ENCODE results near the gene FASTKD3.

The FASTKD3 gene

DNA sequence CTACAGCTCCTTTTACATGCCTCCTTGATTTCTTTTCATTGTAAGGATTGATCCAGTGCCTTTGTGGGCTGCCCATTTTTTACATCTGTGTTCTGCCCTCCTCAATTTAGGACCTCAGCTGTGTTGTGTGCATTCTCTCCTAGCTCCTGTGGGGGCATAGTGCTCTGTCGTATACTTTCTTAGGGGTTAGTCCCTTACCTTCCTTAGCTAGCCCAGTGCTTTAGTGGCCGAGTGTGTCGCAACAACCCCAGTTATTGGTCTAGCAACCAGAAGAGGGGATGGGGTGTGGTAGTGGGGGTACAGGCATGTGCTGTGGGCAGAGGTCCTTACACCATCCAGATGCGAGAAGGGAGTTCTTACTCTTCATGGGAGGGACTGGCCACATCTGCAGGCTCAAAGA is 12.3 kb upstream of the FASTKD3 start:
- no peak for DNase-seq

DNA sequence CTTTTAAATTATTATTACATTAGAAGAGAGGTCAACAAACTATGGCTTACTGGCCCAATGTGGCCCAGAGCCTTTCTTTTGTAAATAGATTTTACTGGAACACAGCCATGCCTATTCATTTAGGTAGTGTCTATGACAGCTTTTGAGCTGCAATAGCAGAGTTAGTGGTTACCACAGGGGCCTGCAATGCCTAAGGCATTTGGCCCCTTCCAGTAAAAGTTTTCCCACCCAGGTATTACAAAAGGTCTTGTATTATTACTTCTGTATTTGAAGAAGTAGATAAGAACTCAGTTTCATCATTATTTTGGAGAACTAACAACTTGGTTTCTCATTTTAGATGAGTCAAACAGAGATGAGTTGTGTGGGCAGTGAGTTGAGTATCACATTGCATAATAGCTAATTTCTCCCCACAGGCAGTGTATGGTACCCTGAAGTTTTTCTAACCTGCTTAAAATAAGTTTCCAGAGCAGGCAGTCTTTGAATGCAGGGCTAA is 9.6 kb upstream of the FASTKD3 start:
- no peak for DNase-seq

GRCh38 chr5:7877851-7878250 is 9.0 kb upstream of the FASTKD3 start:
- DNase-seq: peak; percentile 47

DNA sequence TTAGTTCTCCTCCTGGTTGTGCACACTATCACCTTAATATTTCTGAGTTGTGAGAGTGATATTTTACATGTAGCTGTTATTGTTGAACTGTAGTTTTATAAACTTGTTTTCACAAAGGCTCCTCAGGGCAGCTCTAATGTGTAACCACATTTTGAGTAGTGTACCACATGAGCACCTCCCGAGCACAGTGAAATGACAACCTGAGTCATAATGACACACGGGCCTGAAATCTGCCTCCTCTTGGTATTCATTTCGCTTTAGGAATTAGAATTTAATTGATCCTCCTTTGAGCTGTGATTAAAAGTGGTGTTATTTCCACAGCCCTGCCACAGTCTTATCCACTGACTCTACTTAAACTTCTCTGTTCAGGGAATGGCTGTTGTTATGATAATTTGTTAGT is 8.0 kb upstream of the FASTKD3 start:
- no peak for DNase-seq

DNA sequence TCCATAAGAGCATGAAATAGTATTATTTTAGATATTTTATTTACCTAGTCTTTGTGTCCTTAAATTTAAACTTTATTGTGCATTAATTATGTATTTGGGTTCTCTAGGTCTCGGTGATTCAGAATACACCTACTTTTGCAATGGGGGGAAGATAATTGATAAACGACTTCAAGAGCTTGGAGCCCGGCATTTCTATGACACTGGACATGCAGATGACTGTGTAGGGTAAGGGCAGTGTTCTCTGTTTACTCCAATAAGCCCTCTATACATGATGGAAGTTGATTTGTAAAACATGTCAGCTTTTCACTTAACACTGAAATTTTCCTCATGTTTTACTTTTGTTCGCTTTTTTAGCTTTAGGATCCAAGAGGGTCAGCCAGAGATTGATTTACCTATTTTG is 6.3 kb upstream of the FASTKD3 start:
- no peak for DNase-seq

GRCh38 chr5:7874639-7875038 is 5.8 kb upstream of the FASTKD3 start:
- DNase-seq: no peak

DNA sequence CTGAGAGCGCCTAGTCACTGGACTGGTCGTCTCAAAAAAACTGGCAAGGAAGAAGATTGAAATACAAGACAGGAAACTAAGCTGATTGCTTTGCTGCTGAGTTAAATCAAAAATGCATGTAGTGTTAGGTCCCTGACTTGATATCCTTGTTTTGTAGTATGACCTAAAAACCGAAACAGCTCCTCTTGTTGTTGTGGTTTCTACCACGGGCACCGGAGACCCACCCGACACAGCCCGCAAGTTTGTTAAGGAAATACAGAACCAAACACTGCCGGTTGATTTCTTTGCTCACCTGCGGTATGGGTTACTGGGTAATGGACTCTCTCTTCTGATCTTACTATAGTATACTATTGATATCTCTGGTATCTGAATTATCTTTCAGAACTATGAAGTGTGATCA is 4.4 kb upstream of the FASTKD3 start:
- no peak for DNase-seq

DNA sequence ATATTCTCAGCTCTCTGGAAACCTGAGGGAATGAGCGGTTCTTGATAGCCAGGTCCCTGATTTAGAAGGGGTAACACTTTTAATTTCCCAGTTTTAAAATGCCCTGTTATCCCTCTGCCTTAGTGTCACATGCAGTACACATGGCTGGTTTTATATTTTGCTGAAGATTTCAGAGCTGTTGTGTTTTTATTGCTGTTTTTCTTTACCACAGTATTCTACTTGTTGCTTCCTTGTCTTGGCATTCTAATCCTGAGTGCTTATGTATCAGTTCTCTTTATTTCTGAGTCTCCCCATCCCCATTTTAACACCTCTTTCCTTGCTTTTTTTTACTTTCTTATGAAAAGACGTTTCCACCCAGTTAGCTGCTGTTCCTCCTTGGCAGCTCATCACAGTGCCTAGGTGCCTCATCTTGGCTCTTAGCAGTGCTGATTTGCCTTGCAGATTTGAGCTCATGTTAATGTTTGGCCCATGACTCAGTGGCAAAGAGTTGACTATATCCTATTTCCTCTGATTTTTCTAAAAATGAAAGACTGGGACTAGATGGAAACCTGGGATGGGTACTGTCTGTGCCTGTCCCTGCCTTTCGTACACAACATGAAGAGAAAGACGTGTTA is 3.8 kb upstream of the FASTKD3 start:
- DNase-seq: no peak

DNA sequence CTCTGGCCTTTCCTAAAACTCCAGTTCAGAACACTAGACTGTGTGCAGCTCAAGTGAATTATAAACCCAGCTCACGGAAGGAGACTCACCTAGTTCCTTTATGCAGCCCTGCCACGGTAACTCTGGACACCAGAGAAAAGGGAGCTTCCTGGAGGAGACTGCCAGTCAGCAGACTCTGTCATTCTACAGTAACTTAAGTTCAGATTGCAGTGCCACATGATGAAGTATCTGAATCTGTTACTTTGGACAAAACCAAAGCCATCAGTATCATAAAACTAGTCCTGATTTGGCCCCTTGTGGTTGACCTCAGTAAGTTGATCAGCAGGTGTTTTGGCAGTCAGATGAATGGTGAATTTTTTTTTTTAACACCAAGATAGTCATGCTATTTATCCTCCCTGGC is 2.8 kb upstream of the FASTKD3 start:
- no peak for DNase-seq

GRCh38 chr5:7869474-7870136 is 774 bp upstream of the FASTKD3 start:
- DNase-seq: peak; percentile 61

DNA sequence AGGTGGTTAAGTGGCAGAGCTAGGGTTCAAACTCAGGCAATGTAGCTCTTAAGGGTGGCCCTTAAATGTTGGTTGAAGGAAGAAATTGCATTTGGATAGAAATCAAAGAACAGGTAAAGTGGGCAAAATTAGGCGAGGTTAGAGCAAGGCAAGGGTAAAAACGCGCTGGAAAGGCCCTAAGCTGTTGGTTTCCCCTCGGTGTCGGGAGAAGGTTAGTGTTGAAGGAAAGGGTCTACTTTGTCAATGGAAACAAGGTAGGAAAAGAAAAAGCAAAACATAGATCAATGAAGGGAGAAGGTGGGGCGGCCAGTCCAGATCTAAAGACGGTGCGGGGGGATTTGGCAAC is 431 bp downstream of the FASTKD3 start:
- DNase-seq: no peak

GRCh38 chr5:7867260-7867659 is 1.6 kb downstream of the FASTKD3 start:
- DNase-seq: no peak

DNA sequence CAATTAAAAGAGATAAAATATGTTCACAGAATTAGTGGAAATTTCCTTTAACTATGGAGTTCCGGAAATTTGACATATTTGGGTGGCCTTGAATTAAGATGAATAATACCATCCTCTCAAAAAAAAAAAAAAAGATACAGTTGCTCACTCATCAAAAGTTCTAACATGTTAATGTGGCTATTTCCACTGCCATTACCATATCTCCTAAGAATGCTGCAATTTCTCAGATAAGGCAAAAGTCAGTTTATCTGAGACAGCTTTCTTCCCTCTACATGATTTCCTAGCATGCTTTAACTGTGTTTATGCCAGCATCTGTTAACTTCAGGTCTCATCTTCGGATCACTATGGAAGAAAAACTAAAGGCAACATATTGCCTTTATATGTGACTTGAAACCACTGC is 2.6 kb downstream of the FASTKD3 start:
- DNase-seq: no peak

DNA sequence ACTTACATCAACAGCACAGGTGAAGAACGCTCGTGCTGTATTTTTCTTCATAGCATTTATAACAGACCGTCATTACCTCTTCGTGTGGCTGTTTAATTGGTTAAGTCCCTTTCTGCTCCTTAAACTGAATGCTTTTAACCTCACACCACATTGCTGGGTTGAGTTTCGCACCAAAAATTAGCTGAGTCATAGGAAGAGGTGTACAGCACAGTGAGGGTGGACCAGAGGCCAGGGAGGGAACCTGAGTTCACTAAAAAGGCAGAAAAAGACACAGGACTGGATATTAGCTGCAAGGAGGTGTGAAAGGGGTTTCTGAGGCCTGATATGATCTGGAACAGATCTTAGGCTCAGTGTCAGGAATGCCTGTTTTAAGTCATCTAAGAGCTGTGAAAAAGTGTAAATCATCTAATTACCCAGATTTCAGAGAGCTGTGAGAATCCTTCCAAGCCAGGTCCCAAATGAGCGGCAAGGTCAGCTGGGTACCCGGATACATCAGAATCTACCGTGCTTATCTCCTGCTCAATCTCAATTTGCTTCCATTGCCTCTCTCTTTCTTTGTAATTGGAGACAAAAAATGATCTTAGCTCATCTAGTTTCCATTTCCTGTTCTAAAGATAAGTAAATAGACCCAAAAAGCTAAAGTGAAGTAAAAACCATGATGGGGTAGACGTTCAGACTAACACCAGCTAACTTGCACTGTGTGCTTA is 10.8 kb downstream of the FASTKD3 start:
- no peak for DNase-seq

GRCh38 chr5:7857361-7857760 is 11.5 kb downstream of the FASTKD3 start:
- no peak for DNase-seq

DNA sequence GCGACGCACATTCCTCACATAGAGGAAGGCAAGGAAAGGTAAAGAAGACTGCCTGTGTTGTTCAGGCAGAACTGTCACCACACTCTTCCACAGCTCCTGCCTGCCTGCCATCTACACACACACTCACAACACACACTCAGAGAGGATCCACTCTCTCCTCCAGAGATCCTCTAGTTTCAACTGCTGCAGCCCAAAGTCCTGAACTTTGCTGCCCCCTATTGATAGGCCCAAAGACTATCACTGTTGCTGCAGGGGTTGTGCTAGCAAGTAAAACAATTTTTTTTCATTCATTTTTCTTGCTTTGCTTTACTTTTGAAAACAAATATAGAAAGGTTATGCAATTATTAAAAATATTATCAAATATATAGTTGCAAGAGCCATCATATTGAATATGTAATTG is 12.0 kb downstream of the FASTKD3 start:
- DNase-seq: peak; percentile 81

- DNase-seq: no peak
Measured at GRCh38 chr5:7855611-7856010, 13.2 kb downstream of the FASTKD3 start.

DNA sequence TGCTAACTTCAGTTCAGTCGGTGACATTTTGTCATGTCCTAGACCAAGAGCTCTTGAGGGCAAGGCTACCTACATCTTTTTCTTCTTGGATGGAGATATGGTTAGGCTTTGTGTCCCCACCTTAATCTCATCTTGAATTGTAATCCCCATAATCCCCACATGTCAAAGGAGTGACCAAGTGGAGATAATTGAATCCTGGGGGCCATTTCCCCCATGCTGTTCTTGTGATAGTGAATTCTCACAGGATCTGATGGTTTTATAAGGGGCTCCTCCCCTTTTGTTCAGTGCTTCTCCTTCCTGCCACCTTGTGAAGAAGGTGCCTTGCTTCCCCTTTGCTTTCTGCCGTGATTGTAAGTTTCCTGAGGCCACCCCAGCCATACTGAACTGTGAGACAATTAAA is 15.8 kb downstream of the FASTKD3 start:
- no peak for DNase-seq

- DNase-seq: no peak
Measured at GRCh38 chr5:7852542-7852941, 16.3 kb downstream of the FASTKD3 start.

DNA sequence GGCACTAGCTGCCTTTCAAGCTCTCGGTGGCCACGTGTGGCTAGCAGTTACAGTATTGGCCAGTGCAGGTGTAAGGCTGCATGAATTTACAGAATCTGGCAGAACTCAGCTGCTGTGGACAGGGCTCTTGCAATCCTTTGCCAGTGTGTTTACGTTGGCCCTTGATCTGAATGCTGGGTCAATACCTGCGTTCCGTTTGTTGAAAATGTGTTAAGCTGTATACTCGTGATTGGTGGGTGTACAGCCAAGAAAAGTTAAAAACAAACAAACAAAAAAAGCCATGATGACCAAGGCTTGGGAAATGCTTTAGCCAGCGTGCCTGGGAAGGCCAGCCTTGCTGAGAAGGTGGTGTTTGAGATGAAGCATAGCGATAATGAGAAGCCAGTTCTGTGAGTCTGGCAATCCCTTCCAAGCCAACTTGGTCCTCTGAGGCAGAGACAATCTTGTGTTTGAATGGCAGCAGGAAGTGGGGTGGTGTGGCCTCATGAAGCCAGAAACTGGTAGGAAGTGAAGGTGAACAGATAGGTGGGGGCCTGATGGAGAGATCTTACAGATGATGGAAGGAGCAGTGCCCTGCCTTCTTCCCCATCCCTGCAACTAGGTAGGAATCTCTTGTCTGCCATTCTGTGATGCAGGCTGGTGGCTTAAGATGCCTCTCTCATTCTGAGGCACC is 17.1 kb downstream of the FASTKD3 start:
- peak; percentile 57 for DNase-seq

DNA sequence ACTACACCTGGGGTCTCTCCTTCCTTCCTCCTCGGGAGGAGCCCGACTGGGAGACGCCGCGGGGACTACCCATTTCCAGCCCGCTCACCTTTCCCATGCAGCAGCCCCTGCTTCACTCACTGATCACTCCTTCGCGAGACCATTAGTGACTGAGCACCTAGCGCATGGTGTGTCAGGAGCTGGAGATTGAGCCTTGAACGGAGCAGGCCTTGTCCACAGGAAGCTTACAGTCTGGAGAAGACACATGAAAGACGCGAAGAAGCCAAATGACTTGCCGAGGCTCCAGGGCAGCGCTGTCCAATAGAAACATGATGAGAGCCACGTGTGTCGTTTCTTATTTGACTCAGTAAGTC is 17.6 kb downstream of the FASTKD3 start:
- no peak for DNase-seq

- DNase-seq: peak; percentile 87
Measured at GRCh38 chr5:7850395-7851239, 18.2 kb downstream of the FASTKD3 start, which contains the start of gene CFAP90. CFAP90 (minus strand) TSS chr5:7851133; CDS start chr5:7851021, 112 bp downstream.
